ENCODE measurements around the gene MRLN. TPM values are rescaled to one million over a fixed set of nuclear protein-coding genes. Genes with fewer than 3 reads are reported as not detected.

Gene MRLN
- total RNA-seq, 3 donors from 2014 or later = not detected

- H3K27me3 ChIP-seq = no peaks in the 10 kb centered on the region
- intact Hi-C loops (cut with DNase I; ENCODE audit: low total_unique reads) = no loop called here
- TF ChIP-seq CTCF (IDR thresholded peaks at IDR 0.05) (no peak), POLR2AphosphoS5 (IDR thresholded peaks at IDR 0.05) (no peak), POLR2A (IDR thresholded peaks at IDR 0.05) (no peak)
Observed at GRCh38 chr10:59774451-59774850, 21.2 kb upstream of the MRLN start.

GRCh38 chr10:59773088-59773487, 19.8 kb upstream of the MRLN start:
- no peaks in the 10 kb centered on the region for H3K27me3 ChIP-seq
- no peak for DNase-seq (ENCODE audit: low spot score in 2 of 2)
- intact Hi-C loops (cut with DNase I; ENCODE audit: low total_unique reads) = no loop called here
- no peak overlapping the region for H3K27ac ChIP-seq
- H3K4me3 ChIP-seq = no peak overlapping the region
- no peaks in the 10 kb centered on the region for H3K36me3 ChIP-seq
- H3K4me1 ChIP-seq = no peaks in the 10 kb centered on the region
- H3K9me3 ChIP-seq = peaks cover 0 to 11% of the 10 kb centered on the region in 2 donors
- TF ChIP-seq CTCF (IDR thresholded peaks at IDR 0.05) (no peak), POLR2A (IDR thresholded peaks at IDR 0.05) (no peak), POLR2AphosphoS5 (IDR thresholded peaks at IDR 0.05) (no peak)

More at GRCh38 chr10:59774451-59774850, 21.2 kb upstream of the MRLN start:
- Histone ChIP-seq H3K9me3 (peaks cover 0 to 11% of the 10 kb centered on the region in 2 donors), H3K36me3 (no peaks in the 10 kb centered on the region), H3K4me1 (no peaks in the 10 kb centered on the region), H3K27ac (no peak overlapping the region), H3K4me3 (no peak overlapping the region)
- no peak for DNase-seq (ENCODE audit: low spot score in 2 of 2)

- no peak for DNase-seq (ENCODE audit: low spot score in 2 of 2)
Observed at GRCh38 chr10:59771162-59771807, 18.0 kb upstream of the MRLN start.

GRCh38 chr10:59770689-59771088, 17.4 kb upstream of the MRLN start:
- no peak for TF ChIP-seq CTCF (IDR thresholded peaks at IDR 0.05)
- no peak for TF ChIP-seq POLR2A (IDR thresholded peaks at IDR 0.05)
- H3K27me3 ChIP-seq = no peaks in the 10 kb centered on the region
- no peaks in the 10 kb centered on the region for H3K4me1 ChIP-seq
- no peak overlapping the region for H3K27ac ChIP-seq
- no peaks in the 10 kb centered on the region for H3K9me3 ChIP-seq
- no peak for DNase-seq (ENCODE audit: low spot score in 2 of 2)
- H3K4me3 ChIP-seq = no peak overlapping the region
- no peaks in the 10 kb centered on the region for H3K36me3 ChIP-seq
- intact Hi-C loops (cut with DNase I; ENCODE audit: low total_unique reads) = no loop called here

More at GRCh38 chr10:59771162-59771807, 18.0 kb upstream of the MRLN start:
- TF ChIP-seq POLR2A (IDR thresholded peaks at IDR 0.05) (no peak), POLR2AphosphoS5 (IDR thresholded peaks at IDR 0.05) (no peak), CTCF (IDR thresholded peaks at IDR 0.05) (no peak)
- Histone ChIP-seq H3K27me3 (no peaks in the 10 kb centered on the region), H3K9me3 (no peaks in the 10 kb centered on the region), H3K4me1 (no peaks in the 10 kb centered on the region), H3K36me3 (no peaks in the 10 kb centered on the region), H3K27ac (no peak overlapping the region), H3K4me3 (no peak overlapping the region)
- intact Hi-C loops (cut with DNase I; ENCODE audit: low total_unique reads) = no loop called here

- Histone ChIP-seq H3K36me3 (no peaks in the 10 kb centered on the region), H3K27me3 (no peaks in the 10 kb centered on the region), H3K27ac (no peak overlapping the region), H3K9me3 (no peaks in the 10 kb centered on the region), H3K4me3 (no peak overlapping the region), H3K4me1 (no peaks in the 10 kb centered on the region)
- no peak for DNase-seq (ENCODE audit: low spot score in 2 of 2)
- intact Hi-C loops (cut with DNase I; ENCODE audit: low total_unique reads) = no loop called here
- TF ChIP-seq POLR2A (IDR thresholded peaks at IDR 0.05) (no peak), POLR2AphosphoS5 (IDR thresholded peaks at IDR 0.05) (no peak), CTCF (IDR thresholded peaks at IDR 0.05) (no peak)
Observed at GRCh38 chr10:59762505-59762904, 9.2 kb upstream of the MRLN start.

Data from breast epithelium (tissue), 4 donors.